ENCODE measurements around the gene RAB6A.
"Not testable (repeated sequence)": the region's sequence is repeated elsewhere in the genome, so short reads cannot be mapped to it uniquely, and the experiment has no call there.

The RAB6A gene

DNA sequence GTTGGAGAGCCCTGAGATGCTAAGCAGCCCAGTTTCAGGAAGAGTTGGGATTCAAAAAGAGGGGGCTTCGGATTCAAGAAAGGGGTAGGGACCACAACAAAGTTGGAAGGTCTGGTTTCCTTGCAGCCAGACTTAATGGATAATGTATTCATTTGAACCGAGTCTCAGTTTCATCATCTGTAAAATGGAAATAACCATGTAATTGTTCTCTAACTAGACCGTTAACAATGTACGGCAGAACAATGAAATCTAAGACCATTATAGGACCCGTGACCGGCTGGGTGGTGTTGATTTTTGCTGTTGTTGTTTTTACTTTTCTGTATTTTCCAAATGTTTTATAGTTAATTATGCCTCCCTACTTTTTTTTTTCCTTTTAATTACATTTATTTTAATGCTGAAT is 20.4 kb upstream of the RAB6A start:
- no peak overlapping the region for H3K18ac ChIP-seq (ENCODE audit: low read length)
- H2AFZ ChIP-seq (ENCODE audit: insufficient read depth, low read length, poor library complexity): no peak overlapping the region
- H3K4me1 ChIP-seq (ENCODE audit: control insufficient read depth in 1 of 2, insufficient read depth in 2 of 2, low read length in 2 of 2): no peaks in the 10 kb centered on the region
- DNase-seq: no peak
- H3K4me3 ChIP-seq (ENCODE audit: low read depth, low read length): no peak overlapping the region
- H4K12ac ChIP-seq (ENCODE audit: low read depth, low read length): no peak overlapping the region
- no peak overlapping the region for H2AK5ac ChIP-seq (ENCODE audit: low read length)
- H3K14ac ChIP-seq (ENCODE audit: low read length): no peak overlapping the region
- no peak overlapping the region for H3K4me2 ChIP-seq (ENCODE audit: low read length)
- no peak overlapping the region for H2BK12ac ChIP-seq (ENCODE audit: low read length)
- H2BK5ac ChIP-seq (ENCODE audit: low read depth, low read length, poor library complexity): no peak overlapping the region
- no peak overlapping the region for H3K23ac ChIP-seq (ENCODE audit: low read length)
- no CpG with 5 or more reads among the region's 6 CpGs for WGBS (ENCODE audit: extremely low coverage, insufficient coverage, insufficient read length)
- no peaks in the 10 kb centered on the region for H3K9me3 ChIP-seq (ENCODE audit: insufficient read depth, low read depth, low read length)
- H3K27me3 ChIP-seq (ENCODE audit: insufficient read depth, low read length): no peaks in the 10 kb centered on the region
- no peak overlapping the region for H4K91ac ChIP-seq (ENCODE audit: low read depth, low read length)
- peaks cover 6% of the 10 kb centered on the region for H3K79me1 ChIP-seq (ENCODE audit: low read length)
- H3K79me2 ChIP-seq (ENCODE audit: control insufficient read depth, insufficient read depth, low read length, poor library complexity): no peaks in the 10 kb centered on the region
- no peak overlapping the region for H4K8ac ChIP-seq (ENCODE audit: low read depth, low read length)
- H3K36me3 ChIP-seq (ENCODE audit: control insufficient read depth in 1 of 2, insufficient read depth in 2 of 2, low read length in 2 of 2): no peaks in the 10 kb centered on the region
- no peak overlapping the region for H2BK120ac ChIP-seq (ENCODE audit: insufficient read depth, low read length, poor library complexity)
- H3K4ac ChIP-seq (ENCODE audit: low read depth, low read length): no peak overlapping the region
- no peak overlapping the region for H3K9ac ChIP-seq (ENCODE audit: low read length)
- no peak overlapping the region for H3K27ac ChIP-seq (ENCODE audit: low read depth, low read length)

GRCh38 chr11:73779084-73779902 is 18.4 kb upstream of the RAB6A start:
- H3K4ac ChIP-seq (ENCODE audit: low read depth, low read length): peak overlapping the region; percentile 32
- H3K27ac ChIP-seq (ENCODE audit: low read depth, low read length): peak overlapping the region; percentile 86
- no peak overlapping the region for H2BK12ac ChIP-seq (ENCODE audit: low read length)
- H3K18ac ChIP-seq (ENCODE audit: low read length): peak overlapping the region; percentile 31
- WGBS (ENCODE audit: extremely low coverage, insufficient coverage, insufficient read length): no CpG with 5 or more reads among the region's 30 CpGs
- peak overlapping the region; percentile 90 for H4K91ac ChIP-seq (ENCODE audit: low read depth, low read length)
- H3K23ac ChIP-seq (ENCODE audit: low read length): no peak overlapping the region
- H4K8ac ChIP-seq (ENCODE audit: low read depth, low read length): peak overlapping the region; percentile 81
- H3K79me1 ChIP-seq (ENCODE audit: low read length): peaks cover 6% of the 10 kb centered on the region
- H3K4me3 ChIP-seq (ENCODE audit: low read depth, low read length): peak overlapping the region; percentile 62
- no peaks in the 10 kb centered on the region for H3K36me3 ChIP-seq (ENCODE audit: control insufficient read depth in 1 of 2, insufficient read depth in 2 of 2, low read length in 2 of 2)
- no peaks in the 10 kb centered on the region for H3K4me1 ChIP-seq (ENCODE audit: control insufficient read depth in 1 of 2, insufficient read depth in 2 of 2, low read length in 2 of 2)
- H3K27me3 ChIP-seq (ENCODE audit: insufficient read depth, low read length): no peaks in the 10 kb centered on the region
- H2BK5ac ChIP-seq (ENCODE audit: low read depth, low read length, poor library complexity): peak overlapping the region; percentile 83
- no peaks in the 10 kb centered on the region for H3K79me2 ChIP-seq (ENCODE audit: control insufficient read depth, insufficient read depth, low read length, poor library complexity)
- peak; percentile 99 for DNase-seq
- H4K12ac ChIP-seq (ENCODE audit: low read depth, low read length): peak overlapping the region; percentile 84
- H3K4me2 ChIP-seq (ENCODE audit: low read length): peak overlapping the region; percentile 65
- H2BK120ac ChIP-seq (ENCODE audit: insufficient read depth, low read length, poor library complexity): peak overlapping the region; percentile 56
- peak overlapping the region; percentile 67 for H2AFZ ChIP-seq (ENCODE audit: insufficient read depth, low read length, poor library complexity)
- H2AK5ac ChIP-seq (ENCODE audit: low read length): no peak overlapping the region
- peak overlapping the region; percentile 78 for H3K9ac ChIP-seq (ENCODE audit: low read length)
- peak overlapping the region; percentile 76 for H3K14ac ChIP-seq (ENCODE audit: low read length)
- peaks cover 5% of the 10 kb centered on the region for H3K9me3 ChIP-seq (ENCODE audit: insufficient read depth, low read depth, low read length)

DNA sequence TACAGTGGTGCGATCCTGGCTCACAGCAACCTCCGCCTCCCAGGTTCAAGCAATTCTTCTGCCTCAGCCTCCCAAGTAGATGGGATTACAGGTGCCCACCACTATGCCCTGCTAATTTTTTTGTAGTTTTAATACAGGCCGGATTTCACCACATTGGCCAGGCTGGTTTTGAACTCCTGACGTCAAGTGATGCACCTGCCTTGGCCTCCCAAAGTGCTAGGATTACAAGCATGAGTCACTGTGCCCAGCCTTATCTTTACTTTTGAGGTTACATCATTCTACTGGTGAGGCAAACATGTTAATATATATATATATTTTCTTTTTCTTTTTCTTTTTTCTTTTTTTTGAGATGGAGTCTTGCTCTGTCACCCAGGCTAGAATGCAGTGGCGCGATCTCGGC is 9.9 kb upstream of the RAB6A start:
- not testable (repeated sequence) for H3K23ac ChIP-seq (ENCODE audit: low read length); H3K4me3 ChIP-seq (ENCODE audit: low read depth, low read length); H3K4me2 ChIP-seq (ENCODE audit: low read length); H3K4me1 ChIP-seq (ENCODE audit: control insufficient read depth in 1 of 2, insufficient read depth in 2 of 2, low read length in 2 of 2); H2BK12ac ChIP-seq (ENCODE audit: low read length); H3K14ac ChIP-seq (ENCODE audit: low read length); H4K91ac ChIP-seq (ENCODE audit: low read depth, low read length); H3K36me3 ChIP-seq (ENCODE audit: control insufficient read depth in 1 of 2, insufficient read depth in 2 of 2, low read length in 2 of 2); H2AK5ac ChIP-seq (ENCODE audit: low read length); H3K18ac ChIP-seq (ENCODE audit: low read length); H3K79me1 ChIP-seq (ENCODE audit: low read length); H4K8ac ChIP-seq (ENCODE audit: low read depth, low read length); H2BK120ac ChIP-seq (ENCODE audit: insufficient read depth, low read length, poor library complexity); H3K9ac ChIP-seq (ENCODE audit: low read length); H4K12ac ChIP-seq (ENCODE audit: low read depth, low read length); H3K27ac ChIP-seq (ENCODE audit: low read depth, low read length); H2BK5ac ChIP-seq (ENCODE audit: low read depth, low read length, poor library complexity); H3K9me3 ChIP-seq (ENCODE audit: insufficient read depth, low read depth, low read length); H3K27me3 ChIP-seq (ENCODE audit: insufficient read depth, low read length); H3K79me2 ChIP-seq (ENCODE audit: control insufficient read depth, insufficient read depth, low read length, poor library complexity); H2AFZ ChIP-seq (ENCODE audit: insufficient read depth, low read length, poor library complexity); H3K4ac ChIP-seq (ENCODE audit: low read depth, low read length)
- peak in 1 of 2 donors; percentile 13 for DNase-seq
- WGBS (ENCODE audit: extremely low coverage, insufficient coverage, insufficient read length): no CpG with 5 or more reads among the region's 7 CpGs

- no CpG with 5 or more reads among the region's 1 CpG for WGBS (ENCODE audit: extremely low coverage, insufficient coverage, insufficient read length)
- no peak for DNase-seq
- H3K4ac ChIP-seq (ENCODE audit: low read depth, low read length): no peak overlapping the region
- no peak overlapping the region for H3K27ac ChIP-seq (ENCODE audit: low read depth, low read length)
- H3K23ac ChIP-seq (ENCODE audit: low read length): no peak overlapping the region
- no peaks in the 10 kb centered on the region for H3K4me1 ChIP-seq (ENCODE audit: control insufficient read depth in 1 of 2, insufficient read depth in 2 of 2, low read length in 2 of 2)
- no peaks in the 10 kb centered on the region for H3K36me3 ChIP-seq (ENCODE audit: control insufficient read depth in 1 of 2, insufficient read depth in 2 of 2, low read length in 2 of 2)
- H3K4me2 ChIP-seq (ENCODE audit: low read length): no peak overlapping the region
- H2BK5ac ChIP-seq (ENCODE audit: low read depth, low read length, poor library complexity): no peak overlapping the region
- no peak overlapping the region for H3K14ac ChIP-seq (ENCODE audit: low read length)
- no peak overlapping the region for H2AK5ac ChIP-seq (ENCODE audit: low read length)
- no peak overlapping the region for H4K12ac ChIP-seq (ENCODE audit: low read depth, low read length)
- H2BK12ac ChIP-seq (ENCODE audit: low read length): no peak overlapping the region
- no peak overlapping the region for H3K9ac ChIP-seq (ENCODE audit: low read length)
- no peak overlapping the region for H2BK120ac ChIP-seq (ENCODE audit: insufficient read depth, low read length, poor library complexity)
- H3K27me3 ChIP-seq (ENCODE audit: insufficient read depth, low read length): no peaks in the 10 kb centered on the region
- no peak overlapping the region for H2AFZ ChIP-seq (ENCODE audit: insufficient read depth, low read length, poor library complexity)
- no peak overlapping the region for H3K4me3 ChIP-seq (ENCODE audit: low read depth, low read length)
- H3K18ac ChIP-seq (ENCODE audit: low read length): no peak overlapping the region
- H3K79me1 ChIP-seq (ENCODE audit: low read length): no peaks in the 10 kb centered on the region
- H4K91ac ChIP-seq (ENCODE audit: low read depth, low read length): no peak overlapping the region
- no peaks in the 10 kb centered on the region for H3K9me3 ChIP-seq (ENCODE audit: insufficient read depth, low read depth, low read length)
- no peak overlapping the region for H4K8ac ChIP-seq (ENCODE audit: low read depth, low read length)
- no peaks in the 10 kb centered on the region for H3K79me2 ChIP-seq (ENCODE audit: control insufficient read depth, insufficient read depth, low read length, poor library complexity)
Observed at GRCh38 chr11:73766763-73767162, 5.9 kb upstream of the RAB6A start.
